SKM-1 (cell line): ENCODE measurements around the gene PRPF19.
A peak's percentile ranks its signal among the peaks of the same experiment; 100 is the strongest.
"Not testable (repeated sequence)": the region's sequence is repeated elsewhere in the genome, so short reads cannot be mapped to it uniquely, and the experiment has no call there.

Source experiments
- DNase-seq: peaks from one replicate; lab custom pipeline; 2025; ENCODE audit not compliant: unreplicated experiment; lab: John Stamatoyannopoulos, UW

PRPF19 gene

DNA sequence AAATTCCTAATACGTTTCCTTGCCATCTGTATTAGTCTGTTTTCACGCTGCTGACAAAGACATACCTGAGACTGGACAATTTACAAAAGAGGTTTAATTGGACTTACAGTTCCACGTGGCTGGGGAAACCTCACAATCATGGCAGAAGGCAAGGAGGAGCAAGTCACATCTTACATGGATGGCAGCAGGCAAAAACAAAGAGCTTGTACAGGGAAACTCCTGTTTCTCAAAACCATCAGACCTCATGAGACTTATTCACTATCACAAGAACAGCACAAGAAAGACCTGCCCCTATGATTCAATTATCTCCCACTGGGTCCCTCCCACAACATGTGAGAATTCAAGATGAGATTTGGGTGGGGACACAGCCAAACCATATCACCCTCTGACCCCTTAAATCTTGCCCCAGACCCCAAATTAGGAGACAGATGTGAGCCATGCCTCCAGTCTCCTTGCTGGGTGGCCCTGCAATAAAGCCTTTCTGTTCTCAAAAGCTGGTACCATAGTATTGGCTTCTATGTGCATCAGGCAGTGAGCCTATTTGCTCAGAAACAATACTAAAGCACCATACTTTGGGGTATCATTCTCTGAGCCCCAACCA lies 3.4 kb upstream of the PRPF19 start:
- not testable (repeated sequence) for DNase-seq

DNA sequence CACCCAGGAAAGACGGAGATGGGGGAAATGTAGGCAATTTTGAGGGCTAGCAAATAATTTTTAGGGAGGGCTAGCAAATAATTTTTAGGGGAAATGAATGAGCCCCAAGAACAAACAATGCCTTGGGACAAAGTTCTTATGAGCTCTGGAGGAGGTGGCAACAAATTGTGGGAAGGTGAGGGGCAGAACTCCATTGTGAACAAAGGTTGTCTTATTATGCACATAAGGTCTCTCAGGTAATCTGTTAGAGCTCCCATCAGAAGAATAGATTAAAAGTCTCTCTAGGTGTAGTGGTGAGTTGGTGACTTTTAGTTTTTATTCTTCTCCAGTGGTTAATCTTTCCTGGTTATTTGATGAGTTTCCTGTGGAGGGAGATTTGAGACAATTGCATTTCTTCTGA lies 2.4 kb upstream of the PRPF19 start:
- no peak for DNase-seq

DNA sequence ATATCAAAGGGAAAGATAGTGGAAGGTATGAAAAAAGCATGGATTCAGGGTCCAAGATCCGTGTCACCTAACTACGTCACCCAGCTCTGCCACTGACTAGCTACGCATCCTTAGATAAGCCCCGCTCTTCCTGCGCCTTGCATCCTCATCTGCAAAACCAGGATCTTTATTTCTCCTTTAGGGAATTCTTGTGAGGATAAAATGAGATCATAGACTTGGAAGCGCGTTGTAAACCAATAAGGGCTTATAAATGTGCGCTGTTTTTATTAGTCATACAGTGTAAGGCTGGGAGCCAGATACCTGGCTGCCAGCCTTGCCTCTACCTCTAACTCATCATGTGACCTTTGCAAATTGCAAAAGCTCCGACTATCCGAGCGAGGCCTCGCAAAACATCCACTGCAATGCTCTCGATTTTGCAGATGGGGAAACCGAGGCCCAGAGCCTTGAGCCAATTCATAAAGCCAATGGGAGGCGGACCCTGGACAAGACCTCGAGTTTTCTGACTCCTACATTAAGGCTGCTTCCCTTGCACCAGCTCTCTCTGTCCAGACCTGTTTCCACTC lies 753 bp downstream of the PRPF19 start:
- DNase-seq, result no peak

DNA sequence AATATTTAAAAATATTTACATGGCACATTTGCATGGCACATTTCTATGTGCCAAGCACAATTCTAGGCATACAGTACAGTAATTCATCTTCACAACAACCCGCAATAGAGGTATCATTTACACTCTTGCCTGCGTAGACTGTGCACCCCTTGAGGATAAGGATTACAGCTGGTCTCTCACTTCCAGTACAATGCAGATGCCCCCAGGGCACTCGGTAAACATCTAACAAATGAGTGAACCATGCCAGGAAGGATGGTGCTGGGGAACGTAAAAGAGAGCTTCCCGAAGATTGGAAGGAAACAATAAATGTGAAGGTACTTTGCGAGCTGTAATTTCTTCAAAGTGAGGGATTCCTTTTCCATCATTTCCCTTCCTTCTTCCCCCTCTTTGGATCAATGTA lies 1.3 kb downstream of the PRPF19 start:
- DNase-seq, result no peak

DNA sequence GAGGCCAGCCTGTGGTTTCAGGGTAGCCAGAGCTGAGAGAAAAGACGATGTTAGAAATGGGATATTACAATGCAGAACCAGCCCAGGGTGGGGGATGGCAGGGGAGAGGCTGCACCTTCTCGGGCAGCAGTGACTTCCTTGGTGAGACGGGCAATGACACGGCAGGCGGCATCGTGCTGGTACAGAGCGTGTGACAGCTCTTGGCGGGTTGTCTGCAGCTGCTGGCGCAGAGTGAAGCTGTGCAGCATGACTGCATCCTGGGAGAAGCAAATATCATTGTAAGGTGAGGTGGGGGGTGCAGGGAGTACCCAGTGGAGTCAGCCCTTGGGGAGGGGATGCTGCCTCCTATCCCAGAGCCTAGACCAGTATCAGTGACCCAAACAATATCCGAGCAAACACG lies 3.8 kb downstream of the PRPF19 start:
- DNase-seq, result no peak

DNA sequence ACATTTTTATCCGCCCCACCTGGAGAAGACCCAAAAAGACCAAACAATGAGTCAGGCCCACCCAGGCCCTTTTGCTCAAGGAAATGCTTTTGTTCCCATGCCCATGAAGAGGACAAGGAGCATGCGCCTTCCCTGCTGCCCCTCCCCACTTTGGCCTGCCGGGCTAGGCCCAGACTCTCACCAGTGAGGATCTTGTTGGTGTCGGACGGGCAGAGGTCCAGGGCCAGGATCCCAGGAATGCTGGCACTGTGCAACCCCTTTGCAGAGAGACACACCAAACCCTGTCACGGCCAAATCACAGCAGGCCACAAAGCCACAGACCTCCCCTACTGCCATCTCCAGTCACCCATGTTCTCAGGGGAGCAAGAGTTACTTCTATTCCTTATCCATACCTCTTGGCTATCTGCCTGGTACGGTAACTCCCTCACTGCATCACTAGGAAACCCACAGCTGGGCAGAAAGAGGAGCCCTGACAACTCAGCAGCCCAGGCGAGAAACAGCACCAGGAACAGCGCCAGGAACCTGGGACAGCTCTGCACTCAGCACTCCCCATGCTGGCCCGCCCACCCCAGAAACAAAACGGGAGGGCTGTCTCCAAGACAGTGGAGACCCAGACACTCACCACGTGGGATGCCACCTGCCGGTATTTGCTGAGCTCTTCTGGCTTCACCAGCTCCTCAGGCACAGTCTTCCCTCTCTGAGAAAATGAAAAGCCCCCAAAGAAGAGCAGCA lies 5.5 kb downstream of the PRPF19 start:
- no peak for DNase-seq

DNA sequence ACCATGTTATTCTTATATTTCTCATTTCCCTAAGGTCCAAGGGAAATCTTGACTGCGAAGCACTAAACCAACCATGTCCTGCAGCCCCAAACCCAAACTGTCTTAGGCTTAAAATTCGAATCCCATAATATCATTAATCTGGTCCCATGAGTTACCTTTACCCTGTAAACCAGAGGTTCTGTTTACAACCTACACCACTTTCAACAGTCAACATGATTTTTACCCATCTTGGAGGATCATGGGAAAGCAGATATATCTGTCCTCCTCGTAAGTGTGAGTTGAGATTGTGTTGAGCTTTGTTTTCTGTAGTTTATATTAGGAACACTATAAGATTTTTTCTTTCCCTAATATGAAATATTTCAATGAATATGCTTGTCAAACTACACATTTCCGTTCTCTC lies 6.4 kb downstream of the PRPF19 start:
- no peak for DNase-seq

DNA sequence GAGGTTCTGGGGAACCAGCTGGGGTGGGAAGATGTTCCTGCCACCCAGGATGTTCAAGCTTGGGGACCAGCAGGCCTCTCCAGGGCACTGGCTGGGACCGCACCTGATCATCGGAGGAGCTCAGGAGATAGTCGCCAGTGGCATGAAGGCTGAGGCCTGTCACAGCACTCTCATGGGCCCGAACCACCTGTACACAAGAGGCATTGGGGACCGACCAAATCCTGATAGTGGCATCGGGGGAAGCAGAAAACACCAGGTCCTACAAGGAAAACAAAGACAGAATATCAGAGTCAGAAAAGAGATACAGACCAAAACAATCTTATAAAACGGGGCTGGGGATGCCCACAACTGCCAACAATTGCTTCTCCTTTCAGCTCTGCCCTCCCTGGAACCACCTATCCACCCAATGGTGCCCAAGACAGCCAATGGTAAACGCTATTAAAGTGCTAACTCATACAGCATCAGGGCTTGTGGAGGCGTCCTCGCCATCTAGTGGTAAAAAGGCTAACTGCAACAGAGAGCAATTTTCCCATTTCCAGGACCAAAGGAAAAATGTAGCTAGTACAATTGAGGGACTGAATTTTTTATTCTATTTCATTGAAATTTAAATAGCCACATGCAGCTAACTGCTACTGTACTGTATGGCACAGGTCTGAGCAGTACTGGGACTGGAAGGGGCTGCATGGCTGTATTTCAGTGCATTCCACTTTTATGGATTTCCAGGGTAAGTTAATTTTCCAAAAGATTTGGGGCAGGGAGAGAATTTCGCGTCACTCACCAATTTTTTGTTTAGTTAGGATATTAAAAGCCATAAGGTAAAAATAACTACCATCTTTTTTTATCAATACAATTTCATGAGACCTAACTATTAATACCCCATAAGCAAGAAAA lies 7.1 kb downstream of the PRPF19 start:
- no peak for DNase-seq

DNA sequence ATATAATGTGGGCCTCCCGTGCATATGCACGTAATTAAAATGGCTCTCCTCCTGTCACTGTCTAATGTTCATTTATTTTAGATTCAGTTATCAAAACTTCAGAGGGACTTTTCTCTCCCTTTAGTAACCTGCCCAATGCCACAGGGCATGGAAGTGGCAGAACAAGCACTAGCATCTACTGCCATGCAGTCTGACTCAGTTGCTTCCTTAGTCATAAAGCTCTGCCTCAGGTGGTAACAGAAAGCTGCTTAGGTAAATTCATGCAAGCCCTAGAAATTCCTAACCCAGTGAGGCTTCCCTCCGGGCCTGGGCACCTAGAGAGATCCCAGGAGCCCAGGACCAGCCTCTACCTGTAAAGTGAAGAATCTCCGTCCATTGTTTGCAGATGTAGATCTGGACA lies 8.9 kb downstream of the PRPF19 start:
- no peak for DNase-seq

DNA sequence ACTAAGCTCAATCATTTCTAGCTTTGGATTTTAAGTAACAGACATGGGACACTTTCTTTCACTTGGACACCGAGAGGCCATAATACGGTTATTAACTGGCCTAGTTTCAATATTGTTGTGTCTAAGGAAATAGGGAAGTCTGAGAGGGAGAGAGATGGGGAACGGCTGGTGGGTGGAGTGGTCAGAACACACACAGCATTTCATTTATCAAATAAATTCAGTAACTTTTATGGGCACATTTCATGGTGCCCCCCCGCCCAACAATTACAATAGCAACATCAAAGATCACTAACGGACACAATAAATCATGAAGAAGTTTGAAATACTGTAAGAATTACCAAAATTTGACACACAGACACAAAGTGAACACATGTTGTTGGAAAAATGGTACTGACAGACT lies 10.7 kb downstream of the PRPF19 start:
- DNase-seq, result no peak

DNA sequence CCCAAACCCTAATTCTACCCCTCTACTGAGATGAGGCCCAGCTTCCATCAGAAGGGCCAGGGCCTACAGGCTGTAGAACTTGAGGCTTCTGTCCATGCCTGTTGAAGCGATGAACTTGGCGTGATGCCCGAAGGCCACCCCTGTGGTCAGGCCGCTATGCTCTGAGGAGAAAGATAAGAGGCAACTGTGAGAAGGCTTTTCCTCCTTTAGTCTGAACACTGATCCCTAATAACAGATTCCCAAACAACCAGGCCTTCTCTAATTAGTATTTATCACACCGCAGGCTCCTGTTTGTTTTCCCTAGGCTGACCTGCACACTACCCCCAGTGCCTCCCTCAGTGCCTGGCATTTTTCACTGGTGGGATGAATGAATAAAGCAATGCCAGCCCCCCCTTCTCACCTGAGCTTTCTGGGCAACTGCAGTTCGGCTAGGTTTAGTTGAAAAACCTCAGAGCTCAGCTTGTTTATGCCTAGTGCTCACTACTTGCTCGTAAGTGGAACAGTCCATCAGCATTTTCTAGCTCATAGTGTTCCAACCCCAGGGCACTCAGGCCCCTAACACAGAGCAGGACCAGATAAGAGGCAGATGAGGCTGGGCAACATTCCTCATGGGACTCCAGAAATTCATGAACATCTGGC lies 15.2 kb downstream of the PRPF19 start:
- no peak for DNase-seq

DNA sequence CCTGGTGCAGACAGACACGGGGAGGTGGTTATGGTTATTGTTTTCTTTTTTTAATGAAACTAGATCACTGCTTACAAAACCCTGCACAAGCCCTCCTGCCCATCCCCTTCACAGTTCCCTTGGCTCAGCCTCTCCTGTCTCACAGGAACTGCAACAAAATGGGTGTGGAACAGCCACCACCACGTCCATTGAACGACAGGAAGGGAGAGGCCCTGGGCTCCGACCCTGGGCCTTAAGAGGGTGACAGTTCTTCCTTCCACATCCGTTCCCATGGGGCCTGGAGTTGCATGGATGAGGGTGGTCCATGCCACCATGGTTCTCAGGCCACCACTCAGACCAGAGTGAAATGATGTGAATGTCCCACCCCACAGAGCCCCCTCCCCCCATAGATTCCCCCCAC lies 15.7 kb downstream of the PRPF19 start:
- DNase-seq, result no peak

DNA sequence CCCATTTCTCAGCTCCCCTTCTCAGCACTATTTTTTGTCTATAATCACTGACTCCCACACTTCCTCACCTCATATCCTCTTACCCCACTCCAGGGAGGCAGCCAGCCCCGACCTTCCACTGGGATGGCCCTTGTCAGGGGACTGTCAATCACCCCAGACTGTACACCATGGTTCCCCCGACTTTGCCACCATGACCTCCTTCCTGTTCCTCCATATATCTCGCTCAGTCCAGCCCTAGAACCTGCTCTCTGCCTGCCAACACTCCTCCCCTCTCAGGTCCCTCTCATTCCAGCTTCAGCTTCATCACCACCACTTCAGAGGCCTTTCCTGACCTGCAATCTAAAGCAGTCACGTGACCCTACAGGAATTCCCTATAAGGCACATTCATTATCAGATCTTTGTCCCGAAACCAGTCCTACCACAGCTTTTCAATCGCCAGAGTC lies 16.5 kb downstream of the PRPF19 start:
- no peak for DNase-seq

DNA sequence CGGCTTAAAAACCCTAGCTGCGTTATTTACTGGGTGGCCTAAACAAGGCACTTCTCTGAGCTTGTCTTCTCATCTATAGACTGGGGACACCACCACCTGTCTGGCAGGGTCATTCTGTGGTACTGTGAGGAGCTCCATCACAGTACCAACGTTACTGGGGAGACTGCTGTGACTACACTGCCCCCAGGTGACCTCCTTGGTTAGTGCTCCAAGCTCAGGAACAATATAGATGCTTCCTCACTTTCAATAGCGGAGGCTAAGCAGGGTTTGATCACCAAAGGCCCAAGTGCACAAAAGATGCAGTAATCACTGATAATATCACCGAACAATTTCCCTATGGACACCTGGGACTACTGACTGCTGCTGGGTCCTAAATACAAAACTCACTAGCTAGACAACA lies 18.8 kb downstream of the PRPF19 start:
- DNase-seq, result peak; percentile 53

DNA sequence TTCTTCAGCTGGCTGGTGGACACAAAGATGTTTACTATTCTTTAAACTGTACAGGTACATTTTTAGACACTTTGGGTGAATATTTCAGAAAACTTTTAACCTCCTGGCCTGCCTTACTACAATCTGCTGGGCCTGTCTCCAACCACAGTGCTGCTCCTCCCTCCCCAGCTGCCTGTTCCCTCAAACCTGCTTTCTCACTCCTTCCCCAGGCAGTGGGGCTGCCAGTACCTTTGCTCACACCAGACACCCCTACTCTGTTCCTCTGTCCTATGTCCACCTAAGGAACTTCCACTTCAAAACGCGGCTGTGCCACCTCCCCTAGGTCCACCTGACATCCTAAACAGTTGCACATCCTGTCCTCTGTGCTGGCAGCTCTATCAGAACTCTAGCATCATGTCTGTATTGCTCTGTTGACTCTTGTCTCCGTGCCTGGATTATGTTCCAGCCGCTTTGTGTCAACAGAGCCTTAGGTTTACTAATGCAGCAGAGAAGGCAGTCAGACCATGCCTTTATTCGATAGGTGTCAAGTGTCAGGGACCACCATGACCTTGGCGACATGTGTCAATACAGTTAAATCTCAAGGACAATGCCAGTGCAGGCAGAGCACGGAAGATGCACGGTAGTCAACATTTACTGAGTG lies 25.6 kb downstream of the PRPF19 start:
- no peak for DNase-seq

DNA sequence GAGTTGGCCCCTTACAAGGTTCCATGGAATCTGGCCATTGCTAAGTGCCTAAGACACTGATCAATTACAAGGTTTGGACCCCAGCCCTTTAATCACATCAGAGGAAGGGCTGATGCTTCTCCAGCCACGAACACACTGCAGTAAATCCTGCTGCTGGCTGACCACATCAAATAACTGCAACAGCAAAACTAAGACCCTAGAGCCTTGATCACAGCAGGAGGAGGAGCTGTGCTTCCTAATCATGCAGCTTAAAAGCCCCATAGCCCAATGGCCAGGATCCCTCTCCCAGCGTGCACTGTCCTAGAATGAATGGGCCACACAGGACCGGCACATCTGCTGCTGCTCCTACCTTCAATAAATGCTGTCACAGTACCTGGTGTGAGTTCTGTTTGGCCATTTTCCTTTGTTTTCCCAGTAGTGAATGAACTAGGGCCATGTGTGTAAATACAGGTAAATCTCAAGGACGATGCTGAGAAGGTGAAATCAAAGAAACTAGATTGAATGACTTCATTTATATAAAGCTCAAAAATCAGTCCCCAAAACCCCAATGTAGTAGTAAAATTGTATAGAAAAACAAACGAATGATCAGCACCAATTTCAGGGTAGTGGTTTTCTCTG lies 26.3 kb downstream of the PRPF19 start:
- no peak for DNase-seq

DNA sequence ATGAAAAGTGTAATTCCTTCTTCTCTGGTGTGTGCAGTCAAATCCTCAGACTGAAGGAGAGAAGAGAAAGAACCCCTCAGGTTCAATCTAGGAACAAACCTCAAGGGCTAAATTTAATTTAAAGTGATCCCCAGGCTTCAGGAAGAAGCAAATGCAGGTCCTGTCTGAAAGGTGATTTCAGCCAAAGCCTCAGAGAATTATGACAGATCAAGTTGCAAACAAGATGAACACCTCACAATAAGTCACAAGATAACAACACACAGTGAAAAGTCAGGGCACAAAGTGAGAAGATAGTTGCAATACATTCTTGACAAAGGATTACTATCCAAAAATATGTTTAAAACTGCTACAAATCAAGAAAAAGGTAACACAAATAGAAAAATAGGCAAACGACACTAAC lies 27.3 kb downstream of the PRPF19 start:
- DNase-seq, result no peak

DNA sequence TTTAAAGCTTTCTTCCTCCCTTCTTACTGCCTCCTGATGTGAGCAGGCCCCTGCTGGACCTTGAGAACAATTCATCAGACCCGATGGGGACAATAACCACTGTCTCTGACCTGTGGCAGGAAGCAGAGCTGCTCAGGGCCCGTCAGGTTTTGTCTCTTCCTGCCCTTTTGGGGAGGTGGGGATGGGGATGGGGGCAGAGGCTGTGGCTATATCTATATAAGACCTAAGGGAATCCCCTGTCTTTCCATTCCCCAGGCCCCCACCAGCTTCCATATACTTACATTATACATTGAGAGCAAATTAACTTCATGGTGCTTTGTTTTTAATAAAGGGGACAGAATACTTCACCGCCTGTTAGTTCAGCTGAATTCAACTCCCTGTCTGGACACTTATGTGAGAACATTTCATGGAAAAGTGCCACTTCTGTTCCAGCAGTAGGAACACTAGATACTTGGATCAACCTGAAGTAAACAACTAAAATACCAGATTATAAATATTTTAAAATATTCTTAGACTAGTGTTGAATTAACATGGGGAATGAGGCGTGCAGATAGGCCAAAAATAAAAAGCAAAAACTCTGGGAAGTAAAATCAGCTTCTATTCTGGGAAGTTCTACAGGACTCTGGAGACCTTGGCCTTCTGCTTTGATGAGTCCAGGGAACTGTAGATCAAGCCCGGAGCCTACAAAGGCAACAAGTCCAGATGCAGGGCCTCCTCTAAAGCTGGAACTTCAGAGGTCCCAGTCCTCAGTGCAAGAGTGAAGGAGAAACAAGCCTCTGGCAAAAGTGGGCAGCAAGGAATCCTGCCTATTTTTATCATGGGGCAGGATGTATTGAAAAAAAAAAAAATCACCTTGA lies 27.9 kb downstream of the PRPF19 start:
- DNase-seq, result no peak

DNA sequence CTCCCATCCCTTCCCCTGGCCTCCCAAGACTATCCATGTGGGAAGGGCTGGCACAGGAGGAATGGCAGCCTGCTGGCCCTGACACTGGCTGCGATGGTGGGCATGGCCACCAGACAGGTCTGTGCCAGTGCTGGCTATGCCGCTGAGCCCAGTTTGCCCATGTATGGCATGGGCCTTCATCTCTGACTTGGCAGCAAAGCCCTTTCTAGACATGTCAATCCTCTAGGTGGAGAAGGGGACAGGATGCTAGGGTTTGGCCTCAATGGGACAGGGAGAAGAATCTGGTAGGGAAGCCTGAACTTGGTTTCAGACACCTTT lies 30.3 kb downstream of the PRPF19 start:
- DNase-seq, result no peak
